COLO668 (cell line): ENCODE measurements around the gene NR2C2.
"Not testable (repeated sequence)": the region's sequence is repeated elsewhere in the genome, so short reads cannot be mapped to it uniquely, and the experiment has no call there.

Experiments used
- DNase-seq: peaks from one replicate; lab custom pipeline; 2025; ENCODE audit not compliant: unreplicated experiment; lab: John Stamatoyannopoulos, UW

Gene NR2C2

GRCh38 chr3:14957153-14957552 is 9.8 kb downstream of the NR2C2 start:
- DNase-seq = no peak

DNA sequence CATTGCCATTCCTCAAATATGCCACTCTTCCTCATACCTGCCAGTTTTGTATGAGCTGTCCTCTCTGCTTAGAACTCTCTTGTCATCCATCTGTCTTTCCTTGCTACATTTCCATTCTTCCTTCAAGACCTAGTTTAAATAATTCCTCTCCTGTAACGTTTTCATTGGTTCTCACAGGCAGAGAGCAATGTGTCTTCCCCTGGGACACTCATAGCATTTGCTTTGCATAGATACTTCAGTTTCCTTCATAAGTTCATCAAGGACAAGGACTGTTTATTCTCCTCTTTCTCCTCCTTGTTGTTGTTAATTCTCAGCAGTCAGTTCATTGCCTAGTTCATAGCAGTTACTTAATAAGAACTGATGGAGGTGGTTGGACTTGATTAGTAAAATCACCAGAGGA is 10.5 kb downstream of the NR2C2 start:
- DNase-seq = no peak

DNA sequence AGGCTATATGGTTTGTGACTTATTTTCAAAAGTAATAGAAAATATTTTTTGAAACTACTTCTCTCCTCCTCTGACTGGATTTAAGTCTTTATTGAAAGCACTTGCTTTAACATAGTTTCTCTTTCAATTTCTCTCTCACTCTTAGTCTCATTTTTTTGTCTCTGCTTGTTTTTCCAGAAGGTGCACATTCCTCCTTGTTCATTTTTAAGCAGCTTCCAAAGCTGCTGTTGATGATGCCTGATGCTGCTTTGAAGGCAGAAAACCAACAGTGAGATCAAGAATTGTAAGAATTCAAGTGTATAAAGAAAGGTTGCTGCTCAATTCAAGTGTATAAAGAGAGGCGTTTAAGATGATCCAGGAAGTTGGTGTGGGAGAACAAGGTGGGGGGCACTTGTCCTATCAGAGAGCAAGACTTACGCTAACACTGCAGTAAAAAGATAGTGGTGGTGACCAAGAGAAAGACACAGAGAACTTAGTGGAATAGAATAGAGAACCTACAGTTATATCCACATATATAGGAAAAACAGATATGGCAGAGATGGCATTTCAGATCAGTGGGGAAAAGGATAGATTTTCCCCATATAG is 12.1 kb downstream of the NR2C2 start:
- DNase-seq = no peak

- DNase-seq = no peak
Measured at GRCh38 chr3:14962762-14963161, 15.4 kb downstream of the NR2C2 start.

GRCh38 chr3:14967285-14967684 is 19.9 kb downstream of the NR2C2 start:
- DNase-seq = no peak

- no peak for DNase-seq
Measured at GRCh38 chr3:14969671-14970070, 22.3 kb downstream of the NR2C2 start.

DNA sequence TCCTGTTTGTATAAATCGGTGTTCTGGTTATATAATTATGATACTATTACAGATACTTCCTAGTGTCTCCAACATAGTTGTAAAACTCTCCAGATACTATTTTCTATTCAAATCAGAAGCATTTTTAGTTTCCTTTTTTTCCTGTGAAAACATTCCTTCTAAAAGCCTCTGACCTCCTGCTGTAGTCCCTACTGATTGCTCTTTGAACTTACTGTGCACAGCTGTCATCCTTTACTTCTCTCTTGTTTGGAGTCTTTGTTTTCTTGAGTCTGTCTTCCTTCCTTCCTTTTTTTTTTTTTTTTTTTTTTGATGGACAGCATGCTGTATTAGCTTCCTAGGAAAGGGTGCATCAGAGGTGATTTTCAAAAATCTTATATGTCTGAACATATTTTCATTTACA is 28.9 kb downstream of the NR2C2 start:
- no peak for DNase-seq

DNA sequence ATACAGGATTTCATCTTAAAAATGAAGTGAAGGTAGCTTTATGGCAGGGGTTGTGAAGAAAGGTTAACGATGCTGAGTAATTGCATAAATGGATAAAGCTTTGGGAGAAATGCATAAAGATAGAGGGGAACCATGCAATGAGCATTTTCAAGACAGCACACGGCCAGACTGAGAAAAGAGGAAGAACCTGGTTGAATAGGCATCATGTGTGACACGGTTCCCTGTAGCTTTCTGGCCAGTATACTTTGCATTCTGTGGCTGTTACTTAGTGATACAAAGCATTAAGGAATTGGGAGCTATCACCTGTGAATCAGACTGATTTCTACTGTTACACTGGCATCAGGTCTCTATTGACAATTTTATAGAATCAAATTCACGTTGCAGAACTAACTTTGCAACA is 33.3 kb downstream of the NR2C2 start:
- DNase-seq = no peak

DNA sequence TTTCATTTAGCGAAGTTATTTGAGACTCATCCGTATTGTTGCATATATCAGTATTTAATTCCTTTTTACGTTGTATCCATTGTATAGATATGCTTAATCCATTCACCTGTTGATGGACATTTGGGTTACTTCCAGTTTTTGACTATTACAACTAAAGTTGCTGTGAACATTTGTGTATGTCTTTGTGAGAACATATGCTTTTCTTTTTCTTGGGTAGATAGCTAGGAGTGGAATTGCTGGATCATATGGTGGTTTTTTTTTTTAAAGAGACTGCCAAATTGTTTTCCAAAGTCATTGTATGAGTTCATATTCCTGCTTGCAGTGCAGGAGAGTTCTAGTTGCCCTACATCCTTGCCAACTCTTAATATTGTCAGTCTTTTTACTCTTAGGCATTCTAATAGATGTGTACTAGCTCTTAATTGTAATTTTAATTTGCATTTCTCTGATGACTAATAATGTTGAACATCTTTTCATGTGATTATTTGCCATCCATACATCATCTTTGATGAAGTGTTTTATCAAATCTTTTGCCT is 37.3 kb downstream of the NR2C2 start:
- no peak for DNase-seq

DNA sequence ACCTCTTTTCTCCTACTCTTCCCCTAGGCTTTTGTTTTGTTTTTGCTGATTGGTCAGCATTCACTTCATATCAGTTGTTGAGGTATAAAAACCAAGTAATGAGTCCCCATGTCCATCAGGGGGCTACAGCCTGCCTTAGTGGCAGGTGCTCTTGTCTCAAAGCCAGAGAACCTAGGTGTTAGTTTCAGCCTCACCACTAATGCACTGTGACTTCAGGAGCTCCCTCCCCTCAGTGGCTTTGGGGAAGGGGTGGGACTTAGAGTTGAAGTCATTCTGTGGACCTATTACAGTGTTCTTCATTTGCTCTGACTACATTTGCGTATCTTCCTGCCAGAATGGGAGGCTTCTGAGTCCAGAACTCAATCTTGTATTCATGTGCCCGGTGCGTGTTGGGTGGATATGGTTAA is 41.6 kb downstream of the NR2C2 start:
- DNase-seq = no peak

DNA sequence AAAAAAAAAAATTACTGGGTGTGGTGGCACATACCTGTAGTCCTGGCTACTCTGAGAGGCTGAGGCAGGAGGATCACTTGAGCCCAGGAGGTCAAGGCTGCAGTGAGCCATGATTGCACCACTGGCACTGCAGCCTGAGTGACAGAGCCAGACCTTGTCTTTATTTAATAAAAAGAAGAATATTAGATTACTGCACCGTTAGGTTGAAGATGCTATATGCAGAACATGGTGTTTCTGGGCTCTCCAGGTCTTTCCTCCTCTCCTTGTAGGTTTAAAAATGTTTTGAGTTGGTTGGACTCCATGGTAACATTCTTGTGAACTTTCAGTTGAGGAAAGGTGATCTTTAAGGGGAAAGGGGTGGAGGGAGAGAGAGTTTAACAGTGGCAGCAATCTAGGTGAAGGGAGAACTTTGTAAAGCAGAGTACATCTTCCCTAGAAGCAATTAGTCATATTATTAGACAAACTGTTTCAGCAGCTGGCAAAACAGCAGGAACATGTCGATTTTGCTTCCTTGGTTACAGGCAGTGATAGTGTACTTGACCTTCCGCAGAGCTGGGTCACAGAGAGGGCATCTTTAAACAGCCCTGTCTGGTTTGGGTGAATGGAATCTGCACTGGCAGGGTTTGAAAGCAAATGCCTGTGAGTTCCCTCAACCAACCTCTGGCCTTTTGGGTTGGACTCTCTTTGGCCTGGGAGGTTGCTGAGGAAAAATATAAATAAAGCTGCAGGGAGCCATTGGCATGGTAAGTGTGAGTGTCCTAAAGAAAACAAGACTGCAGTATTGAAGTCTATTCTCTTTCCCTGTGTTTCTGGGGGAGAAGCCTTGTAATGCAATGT is 42.8 kb downstream of the NR2C2 start:
- DNase-seq = peak; percentile 2

DNA sequence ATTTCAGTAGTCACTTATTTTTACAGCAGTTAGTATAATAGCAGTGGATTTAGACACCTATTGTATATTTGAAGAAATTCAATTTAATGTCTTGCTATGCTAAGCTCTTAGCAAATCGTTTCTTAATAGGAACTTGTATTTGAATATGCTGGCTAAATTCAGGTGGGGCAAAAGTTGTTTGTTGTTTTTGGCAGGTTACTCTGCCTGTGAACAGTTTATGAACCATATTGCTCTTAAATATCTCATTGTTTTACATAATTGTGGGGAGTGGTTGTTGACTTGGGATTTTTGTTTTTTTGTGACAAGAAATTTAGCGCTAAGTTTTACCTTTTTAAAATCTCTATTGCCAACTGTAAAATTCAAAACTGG is 43.4 kb downstream of the NR2C2 start:
- no peak for DNase-seq

- no peak for DNase-seq
Measured at GRCh38 chr3:14991151-14991742, 43.9 kb downstream of the NR2C2 start.

DNA sequence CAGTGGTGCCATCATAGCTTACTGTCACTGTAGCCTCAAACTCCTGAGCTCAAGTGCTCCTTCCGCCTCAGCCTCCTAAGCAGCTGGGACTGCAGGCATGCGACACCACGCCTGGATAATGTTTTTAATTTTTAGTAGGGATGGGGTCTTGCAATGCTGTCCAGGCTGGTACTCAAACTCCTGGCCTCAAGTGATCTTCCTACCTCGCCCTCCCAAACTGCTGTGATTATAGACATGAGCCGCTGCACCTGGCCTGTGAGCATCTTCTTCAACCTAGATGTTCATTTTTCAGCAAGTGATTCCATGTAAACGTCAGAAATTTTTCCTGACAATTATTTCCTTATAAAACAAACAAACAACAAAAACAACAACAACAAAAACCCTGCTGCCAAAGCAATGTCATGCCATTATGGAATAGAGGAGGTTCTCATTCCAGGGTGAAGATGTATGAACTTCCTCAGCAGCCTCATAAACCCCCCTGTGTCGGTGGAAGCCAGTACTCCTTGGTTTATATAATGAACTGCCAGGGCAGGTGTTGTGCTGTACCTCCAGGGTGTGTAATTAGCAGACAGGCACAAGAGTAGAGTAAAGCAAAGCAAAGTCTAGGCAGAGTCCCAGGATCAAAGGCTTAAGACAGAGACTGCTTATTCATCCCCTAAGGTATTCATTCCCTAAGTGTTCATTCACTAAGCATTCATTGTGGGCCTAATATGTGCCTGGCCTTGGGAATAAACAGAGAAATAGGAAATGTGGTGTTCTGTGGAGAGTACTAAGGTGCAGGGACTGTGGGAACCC is 44.6 kb downstream of the NR2C2 start:
- DNase-seq = no peak

DNA sequence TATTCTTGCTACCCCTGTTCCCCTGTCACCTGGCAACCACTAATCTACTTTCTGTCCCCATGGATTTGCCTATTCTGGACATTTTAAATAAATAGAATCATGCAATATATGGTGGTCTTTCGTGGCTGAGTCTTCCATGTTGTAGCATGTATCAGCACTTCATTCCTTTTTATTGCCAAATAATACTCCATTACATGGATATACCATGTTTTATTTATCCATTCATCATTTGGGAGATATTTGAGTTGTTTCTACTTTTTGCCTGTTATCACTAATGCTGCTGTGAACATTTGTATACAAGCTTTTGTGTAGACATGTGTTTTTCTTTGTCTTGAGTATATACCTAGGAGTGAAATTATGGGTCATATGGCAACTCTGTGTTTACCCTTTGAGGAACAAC is 50.6 kb downstream of the NR2C2 start:
- DNase-seq = no peak

DNA sequence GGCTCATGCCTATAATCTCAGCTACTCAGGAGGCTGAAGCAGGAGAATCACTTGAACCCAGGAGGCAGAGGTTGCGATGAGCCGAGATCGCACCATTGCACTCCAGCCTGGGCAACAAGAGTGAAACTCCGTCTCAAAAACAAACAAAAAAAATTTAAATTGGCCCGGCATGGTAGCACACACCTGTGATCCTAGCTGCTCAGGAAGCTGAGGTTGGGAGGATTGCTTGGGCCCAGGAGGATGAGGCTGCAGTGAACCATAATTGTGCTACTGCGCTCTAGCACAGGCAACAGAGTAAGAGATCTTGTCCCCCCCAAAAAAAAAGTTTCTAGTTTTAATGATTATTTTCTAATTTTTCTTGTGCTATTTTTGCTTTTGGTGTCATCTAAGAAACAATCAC is 51.8 kb downstream of the NR2C2 start:
- DNase-seq = not testable (repeated sequence)

- peak; percentile 10 for DNase-seq
Measured at GRCh38 chr3:15007681-15008141, 60.3 kb downstream of the NR2C2 start.

GRCh38 chr3:15009167-15009566 is 61.8 kb downstream of the NR2C2 start:
- DNase-seq = no peak

GRCh38 chr3:15010664-15011063 is 63.3 kb downstream of the NR2C2 start:
- no peak for DNase-seq

DNA sequence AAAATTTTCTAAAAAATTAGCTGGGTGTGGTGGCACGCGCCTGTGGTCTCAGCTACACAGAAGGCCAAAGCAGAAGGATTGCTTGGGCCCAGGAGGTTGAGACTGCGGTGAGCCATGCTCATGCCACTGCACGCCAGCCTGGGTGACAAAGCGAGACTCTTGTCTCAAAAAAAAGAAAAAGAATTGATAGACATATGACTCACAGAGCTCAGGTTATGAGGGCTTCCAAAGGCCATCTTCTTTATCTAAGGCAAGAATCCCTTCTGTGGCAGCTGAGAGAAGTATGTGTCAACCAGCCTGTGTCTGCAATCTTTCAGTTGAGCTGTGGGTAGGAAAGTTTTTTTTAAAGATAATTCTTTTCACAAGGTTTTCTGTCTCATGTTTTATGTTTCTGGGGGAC is 63.8 kb downstream of the NR2C2 start:
- DNase-seq = no peak

GRCh38 chr3:15014606-15015328 is 67.4 kb downstream of the NR2C2 start:
- no peak for DNase-seq
